ENCODE data around the gene PRSS38. TPM values are rescaled to one million over a fixed set of nuclear protein-coding genes. Genes with fewer than 3 reads are reported as not detected.

PRSS38 gene
- total RNA-seq, 1 experiment from 2014 or later = not detected

- no peak overlapping the region for H3K27ac ChIP-seq (ENCODE audit: low read depth, low read length)
Observed at GRCh38 chr1:227892489-227893299, 77.2 kb downstream of the PRSS38 start.

More at GRCh38 chr1:227892489-227893299, 77.2 kb downstream of the PRSS38 start:
- Histone ChIP-seq H3K4me2 (ENCODE audit: low read length) (peak overlapping the region; percentile 35), H3K4me3 (replicated peaks in 1 of 2; ENCODE audit: low read depth in 1 of 2, low read length in 2 of 2) (no peak overlapping the region), H3K79me2 (ENCODE audit: insufficient read depth, low read length) (no peaks in the 10 kb centered on the region), H3K36me3 (ENCODE audit: control insufficient read depth in 1 of 2, insufficient read depth in 2 of 2, low read length in 2 of 2) (no peaks in the 10 kb centered on the region), H2AFZ (ENCODE audit: low read depth, low read length, poor library complexity, severe bottlenecking) (no peak overlapping the region), H3K9me2 (ENCODE audit: insufficient read depth) (no peaks in the 10 kb centered on the region), H3K9me3 (ENCODE audit: control insufficient read depth in 1 of 2, insufficient read depth in 1 of 2, low read depth in 1 of 2, low read length in 2 of 2) (no peaks in the 10 kb centered on the region), H4K20me1 (ENCODE audit: insufficient read depth) (no peaks in the 10 kb centered on the region), H3K9ac (ENCODE audit: low read length) (no peak overlapping the region), H3K27me3 (ENCODE audit: insufficient read depth, low read length) (no peaks in the 10 kb centered on the region), H3K4me1 (ENCODE audit: control insufficient read depth in 1 of 2, insufficient read depth in 2 of 2, low read length in 2 of 2) (peaks cover 5 to 27% of the 10 kb centered on the region in 2 experiments; a peak in 3 of 4 replicates)
- CTCF ChIA-PET = no interaction called here
- TF ChIP-seq ZNF274 (IDR thresholded peaks at IDR 0.05; ENCODE audit: low read depth, low read length) = no peak
- TF ChIP-seq CTCF (IDR thresholded peaks at IDR 0.05 in 2 of 3, conservative IDR thresholded peaks at IDR 0.05 in 1 of 3; ENCODE audit: borderline replicate concordance in 1 of 3, insufficient read depth in 1 of 3, low read depth in 2 of 3, low read length in 2 of 3) = no peak
- TF ChIP-seq POLR2A (IDR thresholded peaks at IDR 0.05; ENCODE audit: borderline replicate concordance, extremely low read depth, insufficient read depth, insufficient read length) = no peak
- no peak for TF ChIP-seq CBX3 (IDR thresholded peaks at IDR 0.05; ENCODE audit: low read depth)
- no peak for TF ChIP-seq POLR2AphosphoS5 (IDR thresholded peaks at IDR 0.05; ENCODE audit: low read depth, low read length)
- TF ChIP-seq SIN3A (IDR thresholded peaks at IDR 0.05; ENCODE audit: low read depth) = no peak
- no peak for TF ChIP-seq REST (IDR thresholded peaks at IDR 0.05; ENCODE audit: low read depth)
- TF ChIP-seq SP1 (IDR thresholded peaks at IDR 0.05; ENCODE audit: low read depth) = no peak
- TF ChIP-seq EZH2phosphoT487 (IDR thresholded peaks at IDR 0.05; ENCODE audit: borderline replicate concordance) = no peak
- no peak for TF ChIP-seq JUND (IDR thresholded peaks at IDR 0.05)
- no peak for TF ChIP-seq EGR1 (IDR thresholded peaks at IDR 0.05; ENCODE audit: low read depth)
- TF ChIP-seq ATF3 (IDR thresholded peaks at IDR 0.05) = no peak
- TF ChIP-seq ZFX (IDR thresholded peaks at IDR 0.05) = no peak
- DNase-seq (ENCODE audit: low read depth, low spot score) = no peak
- ATAC-seq = no peak
- BruUV-seq (replicated peaks) = no TSS peak
- RAD21 ChIA-PET (ENCODE audit: low non-redundant PET in 1 of 2, low total read pairs in 2 of 2, uncharacterized antibody in 2 of 2, unreplicated experiment in 2 of 2) = no interaction called here
- intact Hi-C loops (cut with micrococcal nuclease) = no loop called here
- POLR2A ChIA-PET = no interaction called here
